Breast epithelium (tissue), 3 donors: ENCODE results near the gene PTPN4.

ENCODE experiments used
- POLR2A ChIP-seq: fragments of 450-650 bp; IDR thresholded peaks from one replicate; pipeline ENCODE4 v1.6.1; 2016; ENCODE audit warnings: antibody characterized with exemption, mild to moderate bottlenecking, moderate library complexity
- POLR2AphosphoS5 ChIP-seq, 3 donors: sonication (generic); formaldehyde crosslinking; IDR thresholded peaks; one replicate each; pipeline ENCODE4 v1.6.1; 2017; ENCODE audit warnings: antibody characterized with exemption in 3 of 3

DNA sequence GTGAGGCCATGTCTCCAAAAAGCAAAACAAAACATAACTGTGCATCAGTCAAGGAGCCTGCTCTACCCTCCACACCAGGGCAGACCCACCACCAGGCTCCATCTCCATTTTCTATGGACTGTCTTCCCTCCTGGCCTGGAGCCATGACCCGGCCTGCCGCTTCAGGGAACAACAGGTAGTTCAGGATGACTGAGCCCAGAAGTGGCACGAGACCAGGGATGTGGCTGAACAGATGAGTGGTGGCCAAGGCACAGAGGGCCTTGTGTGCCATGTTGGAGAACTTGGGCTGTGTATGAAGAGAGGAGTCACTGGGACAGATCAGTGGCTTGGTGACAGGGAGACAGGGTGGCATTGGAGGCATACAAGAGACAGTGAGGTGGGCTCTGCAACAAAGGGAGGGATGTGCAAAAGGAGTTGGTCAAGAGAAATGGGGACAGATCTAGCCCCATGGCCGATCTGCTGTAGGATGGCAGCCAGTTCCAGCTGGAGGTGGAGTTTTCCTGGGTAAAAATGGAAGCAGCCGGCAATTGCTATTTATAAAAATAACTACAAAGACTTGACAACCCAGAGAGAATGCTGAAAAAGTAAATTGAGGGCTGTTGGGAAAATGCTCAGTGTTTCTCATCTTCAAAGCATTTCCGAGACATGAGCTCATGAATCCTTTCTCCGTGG, 45.8 kb upstream of the PTPN4 start:
- TF ChIP-seq POLR2A (no peak), POLR2AphosphoS5 (IDR thresholded peaks at IDR 0.05) (no peak)
